ENCODE data around the gene UNC50.
"Not testable (repeated sequence)": the region's sequence is repeated elsewhere in the genome, so short reads cannot be mapped to it uniquely, and the experiment has no call there.

The UNC50 gene

DNA sequence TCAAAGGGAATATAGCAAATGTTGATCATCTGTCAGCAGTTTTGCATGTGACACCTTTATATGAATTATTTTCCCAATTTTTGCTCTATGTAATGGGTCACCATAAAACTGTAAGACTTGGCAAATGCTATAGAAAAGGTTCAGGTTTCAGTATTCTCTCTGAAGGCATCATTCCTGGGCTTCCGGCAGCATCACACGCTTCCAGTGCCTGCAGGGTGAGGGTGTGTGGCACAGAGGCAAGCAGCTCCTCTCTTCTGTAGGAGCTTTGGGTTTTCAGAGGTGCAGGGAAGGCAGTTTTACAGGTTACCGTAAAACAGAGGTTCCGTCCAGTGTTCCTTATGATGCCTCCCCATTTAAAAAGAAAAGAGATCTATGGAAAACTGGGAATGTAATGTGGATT, 18.9 kb upstream of the UNC50 start:
- no peaks in the 10 kb centered on the region for H4K20me1 ChIP-seq (ENCODE audit: insufficient read depth, low read length)

DNA sequence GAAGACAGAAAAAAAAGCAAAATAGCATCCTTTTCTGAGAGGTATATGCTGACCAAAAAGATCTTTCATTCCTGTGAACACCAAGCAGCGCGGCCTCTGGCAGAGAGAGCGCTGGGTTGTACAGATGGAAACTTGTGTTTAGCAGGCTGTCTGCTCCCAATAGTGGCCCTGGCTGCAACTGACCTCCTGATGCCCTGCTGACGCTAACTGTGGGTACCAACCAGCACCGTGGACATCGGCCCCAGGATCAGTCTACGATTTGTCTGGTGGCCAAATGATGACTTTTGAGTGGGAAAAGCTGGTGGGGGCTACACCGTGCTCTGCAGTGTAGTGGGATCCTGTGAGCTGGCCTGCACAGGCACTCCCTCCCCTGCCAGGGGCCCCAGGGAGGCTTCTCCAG, 15.8 kb upstream of the UNC50 start:
- Histone ChIP-seq H3K4me1 (ENCODE audit: insufficient read depth, low read length, severe bottlenecking) (no peaks in the 10 kb centered on the region), H3K4me2 (ENCODE audit: low read length) (no peak overlapping the region), H2AFZ (ENCODE audit: low read length) (no peak overlapping the region), H4K20me1 (ENCODE audit: insufficient read depth, low read length) (no peaks in the 10 kb centered on the region), H3K4me3 (ENCODE audit: low read depth, low read length, poor library complexity, severe bottlenecking) (no peak overlapping the region), H3K27ac (ENCODE audit: low read depth, low read length, poor library complexity, severe bottlenecking) (no peak overlapping the region), H3K9me3 (ENCODE audit: low read length) (no peaks in the 10 kb centered on the region), H3K27me3 (ENCODE audit: insufficient read depth, low read length) (no peaks in the 10 kb centered on the region), H3K9me2 (ENCODE audit: low read depth, low read length) (no peaks in the 10 kb centered on the region), H3K79me2 (ENCODE audit: insufficient read depth, low read length) (no peaks in the 10 kb centered on the region), H3K36me3 (ENCODE audit: insufficient read depth, low read length) (peaks cover 15% of the 10 kb centered on the region), H3F3A (ENCODE audit: insufficient read depth, low read length) (no peaks in the 10 kb centered on the region), H3K9ac (ENCODE audit: low read length) (no peak overlapping the region)
- TF ChIP-seq EZH2 (IDR thresholded peaks at IDR 0.05; ENCODE audit: borderline replicate concordance, low read length) (no peak), CTCF (IDR thresholded peaks at IDR 0.05; ENCODE audit: low read length) (no peak)

More for the DNA sequence above, 18.9 kb upstream of the UNC50 start:
- Histone ChIP-seq H3K4me3 (ENCODE audit: low read depth, low read length, poor library complexity, severe bottlenecking) (no peak overlapping the region), H3K36me3 (ENCODE audit: insufficient read depth, low read length) (no peaks in the 10 kb centered on the region), H3K79me2 (ENCODE audit: insufficient read depth, low read length) (no peaks in the 10 kb centered on the region), H3K27me3 (ENCODE audit: insufficient read depth, low read length) (no peaks in the 10 kb centered on the region), H3F3A (ENCODE audit: insufficient read depth, low read length) (no peaks in the 10 kb centered on the region), H3K27ac (ENCODE audit: low read depth, low read length, poor library complexity, severe bottlenecking) (no peak overlapping the region), H3K9me2 (ENCODE audit: low read depth, low read length) (no peaks in the 10 kb centered on the region), H3K9ac (ENCODE audit: low read length) (no peak overlapping the region), H3K4me1 (ENCODE audit: insufficient read depth, low read length, severe bottlenecking) (no peaks in the 10 kb centered on the region), H3K9me3 (ENCODE audit: low read length) (no peaks in the 10 kb centered on the region), H2AFZ (ENCODE audit: low read length) (no peak overlapping the region), H3K4me2 (ENCODE audit: low read length) (no peak overlapping the region)
- TF ChIP-seq CTCF (IDR thresholded peaks at IDR 0.05; ENCODE audit: low read length) = no peak
- TF ChIP-seq EZH2 (IDR thresholded peaks at IDR 0.05; ENCODE audit: borderline replicate concordance, low read length) = no peak

- not testable (repeated sequence) for H3F3A ChIP-seq (ENCODE audit: insufficient read depth, low read length); H3K4me2 ChIP-seq (ENCODE audit: low read length); H3K27ac ChIP-seq (ENCODE audit: low read depth, low read length, poor library complexity, severe bottlenecking); H3K9ac ChIP-seq (ENCODE audit: low read length); H3K27me3 ChIP-seq (ENCODE audit: insufficient read depth, low read length); H3K9me2 ChIP-seq (ENCODE audit: low read depth, low read length); H2AFZ ChIP-seq (ENCODE audit: low read length); H3K9me3 ChIP-seq (ENCODE audit: low read length); H3K79me2 ChIP-seq (ENCODE audit: insufficient read depth, low read length); H3K4me3 ChIP-seq (ENCODE audit: low read depth, low read length, poor library complexity, severe bottlenecking); H4K20me1 ChIP-seq (ENCODE audit: insufficient read depth, low read length); H3K4me1 ChIP-seq (ENCODE audit: insufficient read depth, low read length, severe bottlenecking)
- peaks cover 32% of the 10 kb centered on the region for H3K36me3 ChIP-seq (ENCODE audit: insufficient read depth, low read length)
Observed at GRCh38 chr2:98594665-98595064, 13.7 kb upstream of the UNC50 start.

- H3K4me1 ChIP-seq (ENCODE audit: insufficient read depth, low read length, severe bottlenecking) = no peaks in the 10 kb centered on the region
- H3K9ac ChIP-seq (ENCODE audit: low read length) = no peak overlapping the region
- TF ChIP-seq CTCF (IDR thresholded peaks at IDR 0.05; ENCODE audit: low read length) = no peak
- no peak for TF ChIP-seq EZH2 (IDR thresholded peaks at IDR 0.05; ENCODE audit: borderline replicate concordance, low read length)
- no peaks in the 10 kb centered on the region for H3F3A ChIP-seq (ENCODE audit: insufficient read depth, low read length)
- no peaks in the 10 kb centered on the region for H3K9me3 ChIP-seq (ENCODE audit: low read length)
- H3K36me3 ChIP-seq (ENCODE audit: insufficient read depth, low read length) = peaks cover 68% of the 10 kb centered on the region
- no peak overlapping the region for H3K4me2 ChIP-seq (ENCODE audit: low read length)
- no peak overlapping the region for H3K27ac ChIP-seq (ENCODE audit: low read depth, low read length, poor library complexity, severe bottlenecking)
- H3K9me2 ChIP-seq (ENCODE audit: low read depth, low read length) = no peaks in the 10 kb centered on the region
- no peak overlapping the region for H3K4me3 ChIP-seq (ENCODE audit: low read depth, low read length, poor library complexity, severe bottlenecking)
- H3K27me3 ChIP-seq (ENCODE audit: insufficient read depth, low read length) = no peaks in the 10 kb centered on the region
- H2AFZ ChIP-seq (ENCODE audit: low read length) = no peak overlapping the region
- H4K20me1 ChIP-seq (ENCODE audit: insufficient read depth, low read length) = no peaks in the 10 kb centered on the region
- H3K79me2 ChIP-seq (ENCODE audit: insufficient read depth, low read length) = no peaks in the 10 kb centered on the region
Observed at GRCh38 chr2:98598781-98599428, 9.5 kb upstream of the UNC50 start.
